HUES6 (cell line): ENCODE data around the gene TMEM135.

Source experiments
- H3K27ac ChIP-seq: 2 replicates; pipeline ENCODE4 v1.7.0; 2013; ENCODE audit warnings: low read depth, mild to moderate bottlenecking, low read length, inconsistent platforms
- H3K27me3 ChIP-seq: 2 replicates; pipeline ENCODE4 v1.6.1; 2013; ENCODE audit warnings: low read length; ENCODE audit not compliant: control insufficient read depth, insufficient read depth
- H3K36me3 ChIP-seq: 2 replicates; pipeline ENCODE4 v1.6.1; 2013; ENCODE audit warnings: low read length; ENCODE audit not compliant: control insufficient read depth, insufficient read depth
- H3K4me1 ChIP-seq: 2 replicates; pipeline ENCODE4 v1.6.1; 2013; ENCODE audit warnings: low read length; ENCODE audit not compliant: control insufficient read depth, insufficient read depth
- H3K4me3 ChIP-seq: 2 replicates; pipeline ENCODE4 v1.5.1; 2013; ENCODE audit warnings: low read depth, low read length
- H3K9ac ChIP-seq: one replicate; pipeline ENCODE4 v1.6.1; 2013; ENCODE audit warnings: mild to moderate bottlenecking, low read length
- H3K9me3 ChIP-seq: 2 replicates; pipeline ENCODE4 v1.6.1; 2013; ENCODE audit warnings: low read depth, low read length; ENCODE audit not compliant: control insufficient read depth, insufficient read depth

The TMEM135 gene

GRCh38 chr11:87369888-87370287, 332.2 kb downstream of the TMEM135 start:
- Histone ChIP-seq H3K4me3 (no peak overlapping the region), H3K27me3 (no peaks in the 10 kb centered on the region), H3K9ac (no peak overlapping the region), H3K9me3 (no peaks in the 10 kb centered on the region), H3K27ac (no peak overlapping the region), H3K36me3 (no peaks in the 10 kb centered on the region), H3K4me1 (peaks cover 30% of the 10 kb centered on the region)

- H3K4me1 ChIP-seq = peaks cover 30% of the 10 kb centered on the region
- H3K9ac ChIP-seq = no peak overlapping the region
- H3K27ac ChIP-seq = no peak overlapping the region
- no peaks in the 10 kb centered on the region for H3K9me3 ChIP-seq
- H3K36me3 ChIP-seq = no peaks in the 10 kb centered on the region
- H3K4me3 ChIP-seq = no peak overlapping the region
- no peaks in the 10 kb centered on the region for H3K27me3 ChIP-seq
Observed at GRCh38 chr11:87372065-87372464, 334.3 kb downstream of the TMEM135 start.
